ENCODE results near the gene FMNL2.

The FMNL2 gene

GRCh38 chr2:152428800-152429582 is 94.0 kb downstream of the FMNL2 start:
- no peak for DNase-seq

GRCh38 chr2:152430876-152431275 is 95.9 kb downstream of the FMNL2 start:
- no peak for DNase-seq

GRCh38 chr2:152431370-152432098 is 96.6 kb downstream of the FMNL2 start:
- no peak for DNase-seq

- peak; percentile 76 for DNase-seq
These were observed 97.3 kb downstream of the FMNL2 start for GRCh38 chr2:152432206-152432653.

- no peak for DNase-seq
These were observed 97.8 kb downstream of the FMNL2 start for GRCh38 chr2:152432765-152433164.

- no peak for DNase-seq
These were observed 98.3 kb downstream of the FMNL2 start for GRCh38 chr2:152433289-152433688.

GRCh38 chr2:152433791-152434190 is 98.8 kb downstream of the FMNL2 start:
- no peak for DNase-seq

- DNase-seq: no peak
These were observed 99.6 kb downstream of the FMNL2 start for GRCh38 chr2:152434395-152435182.

- DNase-seq: no peak
These were observed 101.2 kb downstream of the FMNL2 start for GRCh38 chr2:152436148-152436547.

- DNase-seq: no peak
These were observed 102.5 kb downstream of the FMNL2 start for GRCh38 chr2:152437276-152438108.

GRCh38 chr2:152440049-152440448 is 105.1 kb downstream of the FMNL2 start:
- DNase-seq: no peak

- no peak for DNase-seq
These were observed 105.5 kb downstream of the FMNL2 start for GRCh38 chr2:152440460-152440859.

- no peak for DNase-seq
These were observed 107.0 kb downstream of the FMNL2 start for GRCh38 chr2:152441961-152442360.

- no peak for DNase-seq
These were observed 108.8 kb downstream of the FMNL2 start for GRCh38 chr2:152443771-152444170.

- DNase-seq: no peak
These were observed 109.5 kb downstream of the FMNL2 start for GRCh38 chr2:152444448-152444847.

- no peak for DNase-seq
These were observed 110.4 kb downstream of the FMNL2 start for GRCh38 chr2:152445375-152445774.

- no peak for DNase-seq
These were observed 110.8 kb downstream of the FMNL2 start for GRCh38 chr2:152445791-152446201.

- no peak for DNase-seq
These were observed 111.2 kb downstream of the FMNL2 start for GRCh38 chr2:152446213-152446612.

- no peak for DNase-seq
These were observed 112.9 kb downstream of the FMNL2 start for GRCh38 chr2:152447897-152448296.

- DNase-seq: no peak
These were observed 113.6 kb downstream of the FMNL2 start for GRCh38 chr2:152448606-152449005.

GRCh38 chr2:152449578-152449977 is 114.6 kb downstream of the FMNL2 start:
- no peak for DNase-seq

- DNase-seq: no peak
These were observed 115.2 kb downstream of the FMNL2 start for GRCh38 chr2:152450176-152450575.
